ENCODE measurements around the gene NKX1-1.
A peak's percentile ranks its signal among the peaks of the same experiment; 100 is the strongest.

The NKX1-1 gene

GRCh38 chr4:1359976-1360375, 46.3 kb downstream of the NKX1-1 start:
- Histone ChIP-seq H3K27ac (ENCODE audit: low read length, poor library complexity, severe bottlenecking) (no peak overlapping the region), H2BK120ac (ENCODE audit: low read depth, low read length) (no peak overlapping the region), H3K4me1 (ENCODE audit: control insufficient read depth, insufficient read depth, low read depth, low read length) (peaks cover 6% of the 10 kb centered on the region), H3K36me3 (ENCODE audit: control insufficient read depth in 1 of 2, insufficient read depth in 2 of 2, low read depth in 1 of 2, low read length in 2 of 2) (peaks cover 37 to 81% of the 10 kb centered on the region in 2 experiments), H2BK12ac (ENCODE audit: low read length in 2 of 2) (no peak overlapping the region), H3K4me3 (ENCODE audit: insufficient read depth in 1 of 2, low read depth in 1 of 2, low read length in 2 of 2) (peak overlapping the region in 1 of 2 experiments; percentile 48), H2BK15ac (ENCODE audit: low read depth, poor library complexity, severe bottlenecking) (no peak overlapping the region), H3K9ac (ENCODE audit: low read length) (peak overlapping the region; percentile 83), H2AFZ (ENCODE audit: low read depth, low read length) (no peak overlapping the region), H4K8ac (ENCODE audit: low read length) (peak overlapping the region; percentile 19), H4K91ac (ENCODE audit: low read length) (no peak overlapping the region), H3K14ac (ENCODE audit: low read length in 2 of 2) (no peak overlapping the region), H3K4me2 (ENCODE audit: low read length, poor library complexity, severe bottlenecking) (no peak overlapping the region), H3K27me3 (ENCODE audit: control insufficient read depth in 1 of 2, insufficient read depth in 1 of 2, low read length in 2 of 2) (no peaks in the 10 kb centered on the region), H3K23ac (ENCODE audit: low read length in 2 of 2) (no peak overlapping the region), H2BK5ac (ENCODE audit: low read depth, low read length, poor library complexity, severe bottlenecking) (no peak overlapping the region), H3K9me3 (ENCODE audit: control insufficient read depth, low read length) (no peaks in the 10 kb centered on the region), H3K18ac (ENCODE audit: low read depth in 1 of 2, low read length in 2 of 2) (peak overlapping the region in 1 of 2 experiments; percentile 7), H3K79me1 (replicated peaks; ENCODE audit: low read length, poor library complexity, severe bottlenecking) (peaks cover 27% of the 10 kb centered on the region), H2AK5ac (ENCODE audit: low read length, severe bottlenecking) (no peak overlapping the region), H3K4ac (ENCODE audit: low read depth in 1 of 2, low read length in 2 of 2) (no peak overlapping the region)
- no peak for DNase-seq
- 94% methylated on average over 16 of the region's 16 CpGs for WGBS

GRCh38 chr4:1359144-1359501, 47.1 kb downstream of the NKX1-1 start:
- H3K4me3 ChIP-seq (ENCODE audit: insufficient read depth in 1 of 2, low read depth in 1 of 2, low read length in 2 of 2), result no peak overlapping the region
- H3K27me3 ChIP-seq (ENCODE audit: control insufficient read depth in 1 of 2, insufficient read depth in 1 of 2, low read length in 2 of 2), result no peaks in the 10 kb centered on the region
- peaks cover 24% of the 10 kb centered on the region for H3K79me1 ChIP-seq (replicated peaks; ENCODE audit: low read length, poor library complexity, severe bottlenecking)
- no peak overlapping the region for H3K18ac ChIP-seq (ENCODE audit: low read depth in 1 of 2, low read length in 2 of 2)
- H3K9me3 ChIP-seq (ENCODE audit: control insufficient read depth, low read length), result no peaks in the 10 kb centered on the region
- H2BK15ac ChIP-seq (ENCODE audit: low read depth, poor library complexity, severe bottlenecking), result no peak overlapping the region
- H3K4me2 ChIP-seq (ENCODE audit: low read length, poor library complexity, severe bottlenecking), result no peak overlapping the region
- no peak overlapping the region for H2BK120ac ChIP-seq (ENCODE audit: low read depth, low read length)
- H3K4ac ChIP-seq (ENCODE audit: low read depth in 1 of 2, low read length in 2 of 2), result no peak overlapping the region
- peaks cover 6% of the 10 kb centered on the region for H3K4me1 ChIP-seq (ENCODE audit: control insufficient read depth, insufficient read depth, low read depth, low read length)
- H4K8ac ChIP-seq (ENCODE audit: low read length), result no peak overlapping the region
- H2AK5ac ChIP-seq (ENCODE audit: low read length, severe bottlenecking), result no peak overlapping the region
- no peak for DNase-seq
- H2BK5ac ChIP-seq (ENCODE audit: low read depth, low read length, poor library complexity, severe bottlenecking), result no peak overlapping the region
- H4K91ac ChIP-seq (ENCODE audit: low read length), result no peak overlapping the region
- no peak overlapping the region for H2BK12ac ChIP-seq (ENCODE audit: low read length in 2 of 2)
- no peak overlapping the region for H3K9ac ChIP-seq (ENCODE audit: low read length)
- no peak overlapping the region for H3K27ac ChIP-seq (ENCODE audit: low read length, poor library complexity, severe bottlenecking)
- peaks cover 40 to 84% of the 10 kb centered on the region in 2 experiments for H3K36me3 ChIP-seq (ENCODE audit: control insufficient read depth in 1 of 2, insufficient read depth in 2 of 2, low read depth in 1 of 2, low read length in 2 of 2)
- 88% methylated on average over 7 of the region's 14 CpGs for WGBS
- no peak overlapping the region for H3K14ac ChIP-seq (ENCODE audit: low read length in 2 of 2)
- H3K23ac ChIP-seq (ENCODE audit: low read length in 2 of 2), result no peak overlapping the region
- H2AFZ ChIP-seq (ENCODE audit: low read depth, low read length), result no peak overlapping the region

GRCh38 chr4:1358421-1359143, 47.7 kb downstream of the NKX1-1 start:
- H4K91ac ChIP-seq (ENCODE audit: low read length), result no peak overlapping the region
- H3K23ac ChIP-seq (ENCODE audit: low read length in 2 of 2), result no peak overlapping the region
- H2AFZ ChIP-seq (ENCODE audit: low read depth, low read length), result no peak overlapping the region
- H3K79me1 ChIP-seq (replicated peaks; ENCODE audit: low read length, poor library complexity, severe bottlenecking), result peaks cover 25% of the 10 kb centered on the region
- H3K36me3 ChIP-seq (ENCODE audit: control insufficient read depth in 1 of 2, insufficient read depth in 2 of 2, low read depth in 1 of 2, low read length in 2 of 2), result peaks cover 41 to 90% of the 10 kb centered on the region in 2 experiments
- H2BK5ac ChIP-seq (ENCODE audit: low read depth, low read length, poor library complexity, severe bottlenecking), result no peak overlapping the region
- no peaks in the 10 kb centered on the region for H3K27me3 ChIP-seq (ENCODE audit: control insufficient read depth in 1 of 2, insufficient read depth in 1 of 2, low read length in 2 of 2)
- H3K14ac ChIP-seq (ENCODE audit: low read length in 2 of 2), result no peak overlapping the region
- no peak overlapping the region for H3K4me2 ChIP-seq (ENCODE audit: low read length, poor library complexity, severe bottlenecking)
- no peak overlapping the region for H3K9ac ChIP-seq (ENCODE audit: low read length)
- H3K27ac ChIP-seq (ENCODE audit: low read length, poor library complexity, severe bottlenecking), result no peak overlapping the region
- WGBS, result 97% methylated on average over 38 of the region's 38 CpGs
- H2BK15ac ChIP-seq (ENCODE audit: low read depth, poor library complexity, severe bottlenecking), result no peak overlapping the region
- no peaks in the 10 kb centered on the region for H3K9me3 ChIP-seq (ENCODE audit: control insufficient read depth, low read length)
- no peak overlapping the region for H3K4ac ChIP-seq (ENCODE audit: low read depth in 1 of 2, low read length in 2 of 2)
- no peak overlapping the region for H2BK12ac ChIP-seq (ENCODE audit: low read length in 2 of 2)
- no peak overlapping the region for H2AK5ac ChIP-seq (ENCODE audit: low read length, severe bottlenecking)
- H3K4me3 ChIP-seq (ENCODE audit: insufficient read depth in 1 of 2, low read depth in 1 of 2, low read length in 2 of 2), result no peak overlapping the region
- H3K4me1 ChIP-seq (ENCODE audit: control insufficient read depth, insufficient read depth, low read depth, low read length), result peaks cover 6% of the 10 kb centered on the region
- H2BK120ac ChIP-seq (ENCODE audit: low read depth, low read length), result no peak overlapping the region
- H4K8ac ChIP-seq (ENCODE audit: low read length), result no peak overlapping the region
- DNase-seq, result no peak
- no peak overlapping the region for H3K18ac ChIP-seq (ENCODE audit: low read depth in 1 of 2, low read length in 2 of 2)

GRCh38 chr4:1357356-1358248, 48.6 kb downstream of the NKX1-1 start:
- Histone ChIP-seq H3K14ac (ENCODE audit: low read length in 2 of 2) (no peak overlapping the region), H3K27ac (ENCODE audit: low read length, poor library complexity, severe bottlenecking) (no peak overlapping the region), H2BK12ac (ENCODE audit: low read length in 2 of 2) (no peak overlapping the region), H2BK5ac (ENCODE audit: low read depth, low read length, poor library complexity, severe bottlenecking) (no peak overlapping the region), H2AFZ (ENCODE audit: low read depth, low read length) (no peak overlapping the region), H2BK15ac (ENCODE audit: low read depth, poor library complexity, severe bottlenecking) (no peak overlapping the region), H3K4me2 (ENCODE audit: low read length, poor library complexity, severe bottlenecking) (no peak overlapping the region), H3K27me3 (ENCODE audit: control insufficient read depth in 1 of 2, insufficient read depth in 1 of 2, low read length in 2 of 2) (no peaks in the 10 kb centered on the region), H3K4me1 (ENCODE audit: control insufficient read depth, insufficient read depth, low read depth, low read length) (peaks cover 6% of the 10 kb centered on the region), H3K79me1 (replicated peaks; ENCODE audit: low read length, poor library complexity, severe bottlenecking) (peaks cover 28% of the 10 kb centered on the region), H2BK120ac (ENCODE audit: low read depth, low read length) (no peak overlapping the region), H3K4me3 (ENCODE audit: insufficient read depth in 1 of 2, low read depth in 1 of 2, low read length in 2 of 2) (no peak overlapping the region), H3K9me3 (ENCODE audit: control insufficient read depth, low read length) (no peaks in the 10 kb centered on the region), H2AK5ac (ENCODE audit: low read length, severe bottlenecking) (no peak overlapping the region), H3K9ac (ENCODE audit: low read length) (no peak overlapping the region), H3K23ac (ENCODE audit: low read length in 2 of 2) (no peak overlapping the region), H3K18ac (ENCODE audit: low read depth in 1 of 2, low read length in 2 of 2) (no peak overlapping the region), H4K91ac (ENCODE audit: low read length) (peak overlapping the region; percentile 25), H3K4ac (ENCODE audit: low read depth in 1 of 2, low read length in 2 of 2) (no peak overlapping the region), H4K8ac (ENCODE audit: low read length) (peak overlapping the region; percentile 4), H3K36me3 (ENCODE audit: control insufficient read depth in 1 of 2, insufficient read depth in 2 of 2, low read depth in 1 of 2, low read length in 2 of 2) (peaks cover 51 to 94% of the 10 kb centered on the region in 2 experiments)
- WGBS, result 96% methylated on average over 27 of the region's 27 CpGs
- DNase-seq, result no peak

Measured in mesenchymal stem cell (in vitro differentiated cells and primary cell).